H9 (cell line): ENCODE measurements around the gene KRTAP5-4. TPM values are rescaled to one million over a fixed set of nuclear protein-coding genes. Genes with fewer than 3 reads are reported as not detected.

Experiments
- DNase-seq: peaks from one replicate; pipeline ENCODE4 v3.0.0-alpha.2; 2017
- H2AFZ ChIP-seq: one replicate; pipeline ENCODE4 v1.6.1; 2013; ENCODE audit warnings: mild to moderate bottlenecking, low read length, control low read depth, moderate library complexity
- H2AK5ac ChIP-seq: 2 replicates; pipeline ENCODE4 v1.6.1; 2013; ENCODE audit warnings: low read length, control low read depth, mixed read lengths; ENCODE audit not compliant: insufficient read length
- H2BK120ac ChIP-seq: one replicate; pipeline ENCODE4 v1.6.1; 2013; ENCODE audit warnings: low read depth, mild to moderate bottlenecking, low read length, control low read depth, inconsistent platforms; ENCODE audit not compliant: poor library complexity, severe bottlenecking
- H2BK12ac ChIP-seq: 2 replicates; pipeline ENCODE4 v1.6.1; 2013; ENCODE audit warnings: low read length, control low read depth, mixed read lengths, low read depth; ENCODE audit not compliant: insufficient read length
- H2BK15ac ChIP-seq: 2 replicates; pipeline ENCODE4 v1.6.1; 2013; ENCODE audit warnings: low read depth, low read length, control low read depth
- H2BK20ac ChIP-seq: one replicate; pipeline ENCODE4 v1.6.1; 2013; ENCODE audit warnings: low read depth, mild to moderate bottlenecking, low read length, control low read depth, inconsistent platforms; ENCODE audit not compliant: poor library complexity, severe bottlenecking
- H2BK5ac ChIP-seq: 2 replicates; pipeline ENCODE4 v1.6.1; 2013; ENCODE audit warnings: low read length, control low read depth, mixed read lengths; ENCODE audit not compliant: insufficient read length
- H3K14ac ChIP-seq: 2 replicates; pipeline ENCODE4 v1.6.1; 2013; ENCODE audit warnings: low read length, control low read depth; ENCODE audit not compliant: insufficient read depth
- H3K18ac ChIP-seq: 2 replicates; pipeline ENCODE4 v1.6.1; 2013; ENCODE audit warnings: low read depth, mild to moderate bottlenecking, mixed read lengths, low read length, control low read depth; ENCODE audit not compliant: insufficient read length
- H3K23ac ChIP-seq: 2 replicates; pipeline ENCODE4 v1.6.1; 2013; ENCODE audit warnings: low read length, control low read depth, mixed read lengths, low read depth; ENCODE audit not compliant: insufficient read length
- H3K23me2 ChIP-seq: 2 replicates; pipeline ENCODE4 v1.6.1; 2013; ENCODE audit warnings: low read depth, mild to moderate bottlenecking, mixed read lengths, low read length, control low read depth; ENCODE audit not compliant: insufficient read length, poor library complexity, severe bottlenecking
- H3K27ac ChIP-seq: 2 replicates; pipeline ENCODE4 v1.5.1; 2013; ENCODE audit warnings: low read length, control low read depth, mixed read lengths, low read depth; ENCODE audit not compliant: insufficient read length
- H3K27me3 ChIP-seq: 2 replicates; pipeline ENCODE4 v1.6.1; 2013; ENCODE audit warnings: low read length, control low read depth, inconsistent platforms; ENCODE audit not compliant: insufficient read depth
- H3K4ac ChIP-seq: 2 replicates; pipeline ENCODE4 v1.6.1; 2013; ENCODE audit warnings: low read depth, mild to moderate bottlenecking, control low read depth, inconsistent platforms, low read length, moderate library complexity
- H3K4me1 ChIP-seq: 2 replicates; pipeline ENCODE4 v1.6.1; 2013; ENCODE audit warnings: low read length, control low read depth, inconsistent platforms; ENCODE audit not compliant: insufficient read depth
- H3K4me2 ChIP-seq: 2 replicates; pipeline ENCODE4 v1.6.1; 2013; ENCODE audit warnings: low read length, control low read depth, mixed read lengths; ENCODE audit not compliant: insufficient read length, insufficient read depth
- H3K56ac ChIP-seq: 2 replicates; pipeline ENCODE4 v1.6.1; 2013; ENCODE audit warnings: low read depth, mild to moderate bottlenecking, mixed read lengths, low read length, control low read depth; ENCODE audit not compliant: insufficient read length
- H3K79me1 ChIP-seq: 2 replicates; pipeline ENCODE4 v1.6.1; 2013; ENCODE audit warnings: low read depth, mild to moderate bottlenecking, moderate library complexity, low read length, control low read depth, inconsistent platforms; ENCODE audit not compliant: insufficient read depth, poor library complexity, severe bottlenecking
- H3K79me2 ChIP-seq: 2 replicates; pipeline ENCODE4 v1.6.1; 2013; ENCODE audit warnings: low read length, control low read depth, inconsistent platforms; ENCODE audit not compliant: insufficient read depth
- H3K9ac ChIP-seq: 2 replicates; pipeline ENCODE4 v1.6.1; 2013; ENCODE audit warnings: low read length, control low read depth, mixed read lengths; ENCODE audit not compliant: insufficient read length; ENCODE audit errors: extremely low read depth
- H3K9me3 ChIP-seq: one replicate; pipeline ENCODE4 v1.6.1; 2013; ENCODE audit warnings: low read depth, low read length, inconsistent platforms; ENCODE audit not compliant: control insufficient read depth
- H3T11ph ChIP-seq: one replicate; pipeline ENCODE4 v1.6.1; 2013; ENCODE audit warnings: mild to moderate bottlenecking, low read length, control low read depth, inconsistent platforms
- H4K20me1 ChIP-seq: one replicate; pipeline ENCODE4 v1.6.1; 2013; ENCODE audit not compliant: control insufficient read depth, insufficient read length, insufficient read depth
- H4K5ac ChIP-seq: 2 replicates; pipeline ENCODE4 v1.6.1; 2013; ENCODE audit warnings: low read depth, mild to moderate bottlenecking, mixed read lengths, low read length, control low read depth; ENCODE audit not compliant: insufficient read length
- H4K8ac ChIP-seq: replicated peaks from 2 replicates; pipeline ENCODE4 v1.6.1; 2013; ENCODE audit warnings: low read length, control low read depth, mixed read lengths, low read depth; ENCODE audit not compliant: insufficient read length
- H4K91ac ChIP-seq: 2 replicates; pipeline ENCODE4 v1.6.1; 2013; ENCODE audit warnings: low read depth, mild to moderate bottlenecking, moderate library complexity, mixed read lengths, low read length, control low read depth; ENCODE audit not compliant: insufficient read length
- H3K27ac Mint-ChIP-seq, 3 experiments: 2 replicates in 2 of 3; 3 replicates in 1 of 3; pipeline ENCODE4 v1.8.0; 2020 to 2021; ENCODE audit warnings: mixed read lengths in 3 of 3, mild to moderate bottlenecking in 1 of 3, moderate library complexity in 1 of 3
- H3K27me3 Mint-ChIP-seq: 2 replicates; pipeline ENCODE4 v1.8.0; 2021; ENCODE audit warnings: low read depth, mild to moderate bottlenecking, moderate library complexity, mixed read lengths
- H3K36me3 Mint-ChIP-seq, 3 experiments: 2 replicates in 2 of 3; 3 replicates in 1 of 3; pipeline ENCODE4 v1.8.0; 2020 to 2021; ENCODE audit warnings: low read depth in 3 of 3, mixed read lengths in 3 of 3; ENCODE audit not compliant: insufficient read depth in 1 of 3
- H3K4me1 Mint-ChIP-seq, 2 experiments: 2 replicates each; pipeline ENCODE4 v1.8.0; 2020; ENCODE audit warnings: mixed read lengths in 2 of 2
- H3K4me3 Mint-ChIP-seq, 2 experiments: 2 replicates in 1 of 2; 3 replicates in 1 of 2; pipeline ENCODE4 v1.8.0; 2020 to 2021; ENCODE audit warnings: mild to moderate bottlenecking in 2 of 2, mixed read lengths in 2 of 2, moderate library complexity in 1 of 2
- H3K9me3 Mint-ChIP-seq, 2 experiments: 2 replicates in 1 of 2; 3 replicates in 1 of 2; pipeline ENCODE4 v1.8.0; 2020; ENCODE audit warnings: mild to moderate bottlenecking in 2 of 2, mixed read lengths in 2 of 2, moderate library complexity in 1 of 2
- CTCF ChIP-seq: fragments of 200-600 bp; sonication (generic); conservative IDR thresholded peaks from 3 replicates; pipeline ENCODE4 v1.8.0; 2021; ENCODE audit warnings: antibody characterized with exemption, mild to moderate bottlenecking
- WGBS: extraction: QIAGEN DNeasy Blood & Tissue Kit; methylation state at CpG from one replicate; pipeline ENCODE4 v1.1.7; 2013; ENCODE audit warnings: missing lambda C conversion rate, low lambda C conversion rate, mixed read lengths; ENCODE audit not compliant: insufficient read length; ENCODE audit errors: extremely low coverage; 5-methylcytosine and 5-hydroxymethylcytosine counted together
- total RNA-seq: library from RNA; stranded (reverse); gene quantifications from 2 replicates; pipeline ENCODE4 v1.2.1, GENCODE V29; 2021

Gene KRTAP5-4
- total RNA-seq, 1 experiment from 2014 or later: not detected

- no peak within 1 kb of the TSS for H2BK12ac ChIP-seq
- Mint-ChIP-seq H3K27me3 (peaks cover 63% of the 10 kb centered on the region), H3K9me3 (peaks cover 13 to 19% of the 10 kb centered on the region in 2 experiments), H3K27ac (no peak within 1 kb of the TSS; a peak in 1 of 7 replicates), H3K4me1 (peaks cover 29 to 33% of the 10 kb centered on the region in 2 experiments), H3K36me3 (peaks cover 4 to 8% (median 4%) of the 10 kb centered on the region in 3 experiments; a peak in 6 of 7 replicates), H3K4me3 (no peak within 1 kb of the TSS)
- no peak within 1 kb of the TSS for H4K5ac ChIP-seq
- no peaks in the 10 kb centered on the region for H3K79me1 ChIP-seq
- H3K4me2 ChIP-seq: no peak within 1 kb of the TSS
- H4K20me1 ChIP-seq: no peaks in the 10 kb centered on the region
- no peak within 1 kb of the TSS for H2BK15ac ChIP-seq
- no peak within 1 kb of the TSS for H3K27ac ChIP-seq
- WGBS: no CpG with 5 or more reads among the region's 4 CpGs
- H4K91ac ChIP-seq: no peak within 1 kb of the TSS
- DNase-seq: no peak
- no peak within 1 kb of the TSS for H3K4ac ChIP-seq
- H3K23me2 ChIP-seq: no peaks in the 10 kb centered on the region
- H2AFZ ChIP-seq: no peak within 1 kb of the TSS
- no peak within 1 kb of the TSS for H2AK5ac ChIP-seq
- H3K18ac ChIP-seq: peak within 1 kb of the TSS; percentile 35
- no peak for TF ChIP-seq CTCF
- H3K23ac ChIP-seq: no peak within 1 kb of the TSS
- H2BK120ac ChIP-seq: no peak within 1 kb of the TSS
- H2BK20ac ChIP-seq: no peak within 1 kb of the TSS
- no peak within 1 kb of the TSS for H3K9ac ChIP-seq
- H3K14ac ChIP-seq: no peak within 1 kb of the TSS
- no peak within 1 kb of the TSS for H2BK5ac ChIP-seq
- no peaks in the 10 kb centered on the region for H3K9me3 ChIP-seq
- H3K4me1 ChIP-seq: peaks cover 3% of the 10 kb centered on the region; the same call in 1 of the 2 replicates
- no peaks in the 10 kb centered on the region for H3K79me2 ChIP-seq
- no peak within 1 kb of the TSS for H4K8ac ChIP-seq
- no peaks in the 10 kb centered on the region for H3K27me3 ChIP-seq
- no peak within 1 kb of the TSS for H3K56ac ChIP-seq
- H3T11ph ChIP-seq: no peak within 1 kb of the TSS
Measured at GRCh38 chr11:1597994-1598380, 24.0 kb downstream of the KRTAP5-4 start, which contains the start of gene KRTAP5-2. TSS of gene KRTAP5-2 (minus strand) at chr11:1598294. CDS start at chr11:1598250, 44 bp downstream.
